ENCODE data around the gene OR56B1.

Gene OR56B1

DNA sequence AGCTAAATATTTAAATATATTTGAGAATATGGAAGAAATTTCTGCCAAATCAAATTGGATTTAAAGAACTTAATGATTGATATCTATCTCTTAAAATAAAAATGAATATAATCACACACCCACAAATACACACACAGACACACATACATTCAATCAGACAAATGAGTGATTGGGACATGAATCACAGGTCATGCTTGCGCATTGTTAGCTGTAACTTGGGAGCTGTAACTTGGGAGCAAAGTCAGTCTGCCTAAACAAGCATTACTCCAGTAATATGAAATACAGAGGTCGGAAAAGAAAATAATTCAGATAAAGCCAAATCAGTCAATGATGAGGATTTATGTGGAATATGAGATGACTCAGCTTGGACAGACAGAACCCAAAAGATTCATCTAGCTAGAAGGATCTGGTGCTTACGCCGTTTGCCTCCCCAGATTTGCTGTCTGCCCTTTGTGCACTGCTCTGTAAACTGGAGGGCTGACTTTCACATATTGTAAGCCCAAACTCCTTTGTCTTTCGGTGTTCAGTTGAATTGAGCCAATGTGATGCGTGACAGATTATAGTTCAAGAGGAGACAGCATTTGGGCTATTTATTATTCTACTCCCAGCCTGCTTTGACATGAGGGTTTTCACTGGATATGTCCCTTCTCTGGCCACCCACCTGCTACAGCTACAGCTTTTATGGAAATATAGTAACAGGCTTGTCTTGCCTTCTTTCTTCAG is 1.6 kb downstream of the OR56B1 start:
- DNase-seq: no peak

DNA sequence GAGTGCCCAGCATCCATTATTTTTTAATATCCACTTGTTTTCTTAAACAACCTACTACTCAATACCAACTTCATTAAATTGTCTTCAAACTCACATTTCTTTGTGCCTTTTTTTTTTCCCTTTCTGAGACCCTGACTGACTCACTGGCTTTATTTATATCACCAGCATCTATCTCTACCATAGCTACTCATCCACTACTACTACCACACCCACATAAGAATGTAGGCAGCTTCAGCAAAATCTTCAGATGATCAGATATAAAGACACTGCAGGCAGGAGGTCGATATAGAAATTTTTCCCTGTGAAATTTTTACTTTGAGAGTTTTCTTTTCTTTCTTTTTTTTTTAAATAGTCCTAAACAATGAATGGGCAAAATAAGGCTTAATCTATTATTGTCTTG is 2.2 kb downstream of the OR56B1 start:
- no peak for DNase-seq

DNA sequence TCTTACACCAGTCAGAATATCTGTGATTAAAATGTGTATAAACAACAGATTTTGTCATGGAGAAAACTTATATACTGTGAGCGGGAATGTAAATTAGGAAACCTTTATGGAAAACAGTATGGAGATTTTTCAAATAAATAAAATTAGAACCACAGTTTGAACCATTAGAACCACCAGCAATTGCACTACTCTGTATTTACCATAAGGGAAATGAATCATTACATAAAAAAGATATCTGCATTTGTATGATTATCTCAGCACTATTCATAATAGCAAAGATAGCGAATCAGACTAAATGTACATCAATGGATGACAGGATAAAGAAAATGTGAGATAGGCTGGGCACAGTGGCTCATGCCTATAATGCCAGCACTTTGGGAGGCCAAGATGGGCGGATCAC is 10.4 kb downstream of the OR56B1 start:
- no peak for DNase-seq

DNA sequence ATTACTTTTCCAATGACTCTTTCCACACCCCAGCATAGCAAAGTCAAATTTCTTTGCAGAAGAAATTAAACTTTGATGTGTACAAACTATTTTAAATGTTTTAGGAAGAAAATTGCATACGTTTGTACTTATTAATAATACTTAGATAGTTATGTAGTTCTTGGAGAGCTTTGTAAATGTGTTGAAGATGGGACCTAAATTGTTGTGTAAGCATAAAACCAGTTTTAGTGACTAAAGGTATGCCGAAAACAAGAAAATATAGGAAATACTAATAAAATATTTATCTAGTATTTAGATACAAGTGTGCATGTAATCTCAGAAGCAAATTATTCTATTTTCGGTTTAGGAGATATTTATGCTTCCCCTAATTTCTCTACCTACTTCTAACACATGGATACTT is 13.6 kb downstream of the OR56B1 start:
- DNase-seq: no peak

DNA sequence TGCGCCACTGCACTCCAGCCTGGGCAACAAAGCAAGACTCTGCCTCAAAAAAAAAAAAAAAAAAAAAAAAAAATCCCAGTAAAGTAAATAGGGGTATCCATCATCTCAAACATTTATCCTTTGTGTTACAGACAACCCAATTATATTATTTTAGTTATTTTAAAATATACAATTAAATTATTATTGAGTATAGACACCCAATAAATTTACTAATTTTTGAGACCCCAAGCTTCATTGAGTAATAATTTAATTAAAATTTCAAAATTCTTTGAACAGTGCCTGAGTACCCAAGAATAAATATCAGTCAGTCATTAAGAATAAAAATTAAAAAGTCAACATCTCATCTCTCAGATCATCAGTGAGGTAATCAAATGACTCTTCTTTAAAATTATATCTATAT is 17.7 kb downstream of the OR56B1 start, which contains the start of gene OR52N4:
OR52N4 (plus strand) TSS at position 301 of the 400 bp plus-strand sequence. CDS start 498 bp downstream, outside the sequence.
- DNase-seq: no peak

DNA sequence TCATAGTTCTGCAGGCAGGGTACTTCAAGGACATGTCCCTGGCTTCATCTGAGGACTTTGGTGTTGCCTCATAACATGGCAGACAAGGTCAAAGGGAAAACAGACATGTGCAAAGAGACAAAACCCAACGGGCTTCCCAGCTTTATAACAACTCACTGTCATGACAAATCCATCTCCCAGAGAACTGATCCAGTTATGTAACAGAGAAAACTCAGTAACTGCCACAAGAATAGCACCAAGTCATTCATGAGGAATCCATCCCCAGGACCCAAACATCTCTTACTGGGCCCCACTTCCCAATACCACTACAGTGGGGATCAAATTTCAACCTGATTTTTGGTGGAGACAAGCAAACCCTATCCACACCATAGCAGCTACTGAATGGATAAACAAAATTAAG is 30.8 kb downstream of the OR56B1 start:
- DNase-seq: no peak

DNA sequence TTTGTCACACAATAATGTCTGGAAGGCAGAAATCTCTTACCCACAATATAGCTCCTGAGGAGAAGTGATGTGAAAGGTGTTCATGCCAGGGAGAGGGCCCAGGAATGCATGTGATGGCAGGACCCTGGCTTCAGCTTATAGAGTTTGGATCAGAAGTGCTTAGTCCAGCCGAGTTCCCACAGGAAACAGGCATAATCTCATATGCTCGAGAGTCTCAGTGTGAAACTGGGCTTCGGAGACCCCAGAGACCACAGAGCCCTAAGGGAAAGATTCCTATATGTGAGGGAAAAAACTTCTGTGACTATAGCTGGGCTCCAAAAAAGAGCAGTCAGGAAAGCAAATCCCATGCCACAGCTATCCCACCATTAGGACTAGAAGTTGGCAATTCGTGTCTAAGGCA is 47.0 kb downstream of the OR56B1 start, which contains the start of gene OR52N5:
OR52N5 (minus strand) TSS at position 101 of the 400 bp plus-strand sequence. CDS start 4,721 bp downstream, outside the sequence.
- no peak for DNase-seq

All from NCI-H1436 (cell line).